Esophagus muscularis mucosa (tissue), 4 donors: ENCODE data around the gene SCYGR8. TPM values are rescaled to one million over a fixed set of nuclear protein-coding genes. Genes with fewer than 3 reads are reported as not detected.

ENCODE experiments used
- DNase-seq: peaks from one replicate; pipeline ENCODE4 v3.0.0-alpha.2; 2017; ENCODE audit errors: extremely low spot score
- H3K27ac ChIP-seq, 4 donors: fragments of 200-600 bp; sonication (generic); replicated peaks in 1 of 4; 1 replicate in 3 of 4; 2 replicates in 1 of 4; pipeline ENCODE4 v1.5.1; 2016 to 2019; ENCODE audit warnings: mild to moderate bottlenecking in 1 of 4
- H3K27me3 ChIP-seq, 4 donors: fragments of 200-600 bp; sonication (generic); one replicate each; pipeline versions ENCODE4 v1.5.1 to v1.6.0; 2016 to 2019
- H3K36me3 ChIP-seq, 4 donors: fragments of 200-600 bp; sonication (generic); one replicate each; pipeline ENCODE4 v1.5.1; 2016 to 2019
- H3K4me1 ChIP-seq, 4 donors: fragments of 200-600 bp; sonication (generic); one replicate each; pipeline ENCODE4 v1.5.1; 2016 to 2019
- H3K4me3 ChIP-seq, 4 donors: fragments of 200-600 bp; sonication (generic); 1 replicate in 2 of 4; 2 replicates in 2 of 4; pipeline ENCODE4 v1.5.1; 2016 to 2019; ENCODE audit warnings: mild to moderate bottlenecking in 4 of 4, moderate library complexity in 1 of 4
- H3K9me3 ChIP-seq, 4 donors: fragments of 200-600 bp; sonication (generic); 1 replicate in 3 of 4; 2 replicates in 1 of 4; pipeline ENCODE4 v1.5.1; 2016 to 2019
- CTCF ChIP-seq, 3 experiments: fragments of 200-600 bp in 2 of 3; fragments of 450-650 bp in 1 of 3; sonication (generic) in 2 of 3; IDR thresholded peaks; one replicate each; pipeline ENCODE4 v1.5.1; 2017 to 2019; ENCODE audit warnings: antibody characterized with exemption in 3 of 3, mild to moderate bottlenecking in 2 of 3, moderate library complexity in 1 of 3
- EP300 ChIP-seq: sonication (generic); formaldehyde crosslinking; IDR thresholded peaks from one replicate; pipeline ENCODE4 v1.6.1; 2017; ENCODE audit warnings: antibody characterized with exemption
- POLR2A ChIP-seq: fragments of 450-650 bp; IDR thresholded peaks from one replicate; pipeline ENCODE4 v1.6.1; 2017; ENCODE audit warnings: antibody characterized with exemption, moderate library complexity, mild to moderate bottlenecking, low read depth
- POLR2AphosphoS5 ChIP-seq, 2 donors: sonication (generic); formaldehyde crosslinking; IDR thresholded peaks; one replicate each; pipeline ENCODE4 v1.6.1; 2017; ENCODE audit warnings: antibody characterized with exemption in 2 of 2
- WGBS: methylation state at CpG from one replicate; pipeline ENCODE4 v1.1.5; 2018; 5-methylcytosine and 5-hydroxymethylcytosine counted together
- intact Hi-C: fragments of 100-400 bp; cut with DNase I; formaldehyde crosslinking; loops from one replicate; pipeline ENCODE4 v1.15.1; 2023
- total RNA-seq, 4 donors: library from RNA; depleted of rRNA; stranded (reverse); fragments of >200 nt; gene quantifications; one replicate each; pipeline versions ENCODE4 v1.1.0 to v1.2.1, GENCODE V29; 2016

Gene SCYGR8
- total RNA-seq, 4 donors from 2014 or later = not detected

- no peak overlapping the region for H3K4me3 ChIP-seq
- H3K9me3 ChIP-seq = no peaks in the 10 kb centered on the region
- no peak for TF ChIP-seq CTCF (IDR thresholded peaks at IDR 0.05)
- TF ChIP-seq EP300 = no peak
- TF ChIP-seq POLR2A = no peak
- no peak for TF ChIP-seq POLR2AphosphoS5 (IDR thresholded peaks at IDR 0.05)
- no peaks in the 10 kb centered on the region for H3K4me1 ChIP-seq
- intact Hi-C loops = no loop called here
- H3K36me3 ChIP-seq = no peaks in the 10 kb centered on the region
- no peak overlapping the region for H3K27ac ChIP-seq
- 82% methylated on average over 4 of the region's 4 CpGs for whole genome bisulfite sequencing
- H3K27me3 ChIP-seq = no peaks in the 10 kb centered on the region
- peak; percentile 55 for DNase-seq
Observed at GRCh38 chr2:227706859-227707258, 38.8 kb upstream of the SCYGR8 start.

- DNase-seq = peak; percentile 62
- H3K27ac ChIP-seq = no peak overlapping the region
- no peaks in the 10 kb centered on the region for H3K27me3 ChIP-seq
- no peak for TF ChIP-seq CTCF (IDR thresholded peaks at IDR 0.05)
- no peak for TF ChIP-seq POLR2A
- TF ChIP-seq POLR2AphosphoS5 (IDR thresholded peaks at IDR 0.05) = no peak
- no peak for TF ChIP-seq EP300
- H3K4me1 ChIP-seq = no peaks in the 10 kb centered on the region
- H3K9me3 ChIP-seq = no peaks in the 10 kb centered on the region
- no peak overlapping the region for H3K4me3 ChIP-seq
- intact Hi-C loops = no loop called here
- WGBS = 89% methylated on average over 6 of the region's 6 CpGs
- H3K36me3 ChIP-seq = no peaks in the 10 kb centered on the region
Observed at GRCh38 chr2:227707390-227707789, 38.3 kb upstream of the SCYGR8 start.

GRCh38 chr2:227710986-227711385 lies 34.7 kb upstream of the SCYGR8 start:
- WGBS = 91% methylated on average over 7 of the region's 7 CpGs
- no peak overlapping the region for H3K4me3 ChIP-seq
- intact Hi-C loops = no loop called here
- H3K4me1 ChIP-seq = no peaks in the 10 kb centered on the region
- no peak overlapping the region for H3K27ac ChIP-seq
- H3K27me3 ChIP-seq = no peaks in the 10 kb centered on the region
- no peaks in the 10 kb centered on the region for H3K36me3 ChIP-seq
- peak; percentile 72 for DNase-seq
- no peaks in the 10 kb centered on the region for H3K9me3 ChIP-seq
- no peak for TF ChIP-seq EP300

- H3K9me3 ChIP-seq = no peaks in the 10 kb centered on the region
- DNase-seq = no peak
- H3K27ac ChIP-seq = no peak overlapping the region
- H3K4me3 ChIP-seq = no peak overlapping the region
- intact Hi-C loops = no loop called here
- H3K4me1 ChIP-seq = peaks cover 0 to 13% (median 12%) of the 10 kb centered on the region in 4 donors
- H3K36me3 ChIP-seq = no peaks in the 10 kb centered on the region
- 100% methylated on average over 1 of the region's 1 CpG for WGBS
- TF ChIP-seq POLR2A (no peak), POLR2AphosphoS5 (IDR thresholded peaks at IDR 0.05) (no peak), EP300 (no peak), CTCF (IDR thresholded peaks at IDR 0.05) (no peak)
- no peaks in the 10 kb centered on the region for H3K27me3 ChIP-seq
Observed at GRCh38 chr2:227713291-227713690, 32.4 kb upstream of the SCYGR8 start.

GRCh38 chr2:227716501-227716900 lies 29.2 kb upstream of the SCYGR8 start:
- intact Hi-C loops = loop anchor here (5.0 kb wide), 1 partner anchor 59 kb away; no protein-coding TSS in a partner anchor
- no peak for DNase-seq
- Histone ChIP-seq H3K36me3 (no peaks in the 10 kb centered on the region), H3K4me3 (no peak overlapping the region), H3K27ac (no peak overlapping the region), H3K4me1 (peaks cover 0 to 22% (median 19%) of the 10 kb centered on the region in 4 donors), H3K27me3 (no peaks in the 10 kb centered on the region), H3K9me3 (no peaks in the 10 kb centered on the region)
- 93% methylated on average over 2 of the region's 2 CpGs for WGBS
- TF ChIP-seq POLR2A (no peak), POLR2AphosphoS5 (IDR thresholded peaks at IDR 0.05) (no peak), CTCF (IDR thresholded peaks at IDR 0.05) (no peak), EP300 (no peak)
